Mesenchymal stem cell (in vitro differentiated cells and primary cell): ENCODE measurements around the gene HPSE2.

Experiments used
- DNase-seq: peaks from one replicate; pipeline ENCODE4 v3.0.0-alpha.2; 2013
- H2AFZ ChIP-seq: one replicate; pipeline ENCODE4 v1.6.1; 2013; ENCODE audit warnings: low read depth, mild to moderate bottlenecking, control low read depth, inconsistent platforms, low read length, moderate library complexity
- H2AK5ac ChIP-seq: 2 replicates; pipeline ENCODE4 v1.6.1; 2013; ENCODE audit warnings: low read length, moderate library complexity, mild to moderate bottlenecking, inconsistent platforms; ENCODE audit not compliant: severe bottlenecking
- H2BK120ac ChIP-seq: one replicate; pipeline ENCODE4 v1.6.1; 2013; ENCODE audit warnings: low read depth, mild to moderate bottlenecking, inconsistent platforms, low read length, moderate library complexity
- H2BK12ac ChIP-seq, 2 experiments: one replicate each; pipeline ENCODE4 v1.6.1; 2013; ENCODE audit warnings: inconsistent platforms in 2 of 2, low read length in 2 of 2, mild to moderate bottlenecking in 2 of 2, moderate library complexity in 2 of 2, control low read depth in 1 of 2
- H2BK15ac ChIP-seq: one replicate; pipeline ENCODE4 v1.6.1; 2013; ENCODE audit warnings: mild to moderate bottlenecking, low read depth, inconsistent platforms; ENCODE audit not compliant: poor library complexity, severe bottlenecking
- H2BK5ac ChIP-seq: 2 replicates; pipeline ENCODE4 v1.6.1; 2013; ENCODE audit warnings: low read depth, mild to moderate bottlenecking, low read length, control low read depth, inconsistent platforms; ENCODE audit not compliant: poor library complexity, severe bottlenecking
- H3K14ac ChIP-seq, 2 experiments: one replicate each; pipeline ENCODE4 v1.6.1; 2013; ENCODE audit warnings: inconsistent platforms in 2 of 2, low read length in 2 of 2, control low read depth in 1 of 2, mild to moderate bottlenecking in 1 of 2, moderate library complexity in 1 of 2
- H3K18ac ChIP-seq, 2 experiments: one replicate each; pipeline ENCODE4 v1.6.1; 2013; ENCODE audit warnings: inconsistent platforms in 2 of 2, low read length in 2 of 2, control low read depth in 1 of 2, low read depth in 1 of 2, mild to moderate bottlenecking in 1 of 2
- H3K23ac ChIP-seq, 2 experiments: one replicate each; pipeline ENCODE4 v1.6.1; 2013; ENCODE audit warnings: inconsistent platforms in 2 of 2, low read length in 2 of 2, mild to moderate bottlenecking in 2 of 2, moderate library complexity in 2 of 2, control low read depth in 1 of 2
- H3K27ac ChIP-seq: 2 replicates; pipeline ENCODE4 v1.5.1; 2013; ENCODE audit warnings: mild to moderate bottlenecking, moderate library complexity, low read length, control low read depth, inconsistent platforms; ENCODE audit not compliant: poor library complexity, severe bottlenecking
- H3K27me3 ChIP-seq, 2 experiments: 2 replicates each; pipeline versions ENCODE4 v1.6.1 to v1.7.0; 2013; ENCODE audit warnings: low read length in 2 of 2, mild to moderate bottlenecking in 2 of 2, moderate library complexity in 2 of 2, control low read depth in 1 of 2, inconsistent platforms in 1 of 2; ENCODE audit not compliant: control insufficient read depth in 1 of 2, insufficient read depth in 1 of 2
- H3K36me3 ChIP-seq, 2 experiments: 2 replicates each; pipeline versions ENCODE4 v1.6.1 to v1.7.0; 2013; ENCODE audit warnings: low read length in 2 of 2, control low read depth in 1 of 2, inconsistent platforms in 1 of 2, low read depth in 1 of 2, mild to moderate bottlenecking in 1 of 2; ENCODE audit not compliant: insufficient read depth in 2 of 2, control insufficient read depth in 1 of 2
- H3K4ac ChIP-seq, 2 experiments: one replicate each; pipeline ENCODE4 v1.6.1; 2013; ENCODE audit warnings: inconsistent platforms in 2 of 2, low read length in 2 of 2, mild to moderate bottlenecking in 2 of 2, moderate library complexity in 2 of 2, control low read depth in 1 of 2, low read depth in 1 of 2
- H3K4me1 ChIP-seq: 2 replicates; pipeline ENCODE4 v1.6.1; 2013; ENCODE audit warnings: low read depth, low read length, control low read depth; ENCODE audit not compliant: control insufficient read depth, insufficient read depth
- H3K4me2 ChIP-seq: 2 replicates; pipeline ENCODE4 v1.6.1; 2013; ENCODE audit warnings: low read length, mild to moderate bottlenecking, inconsistent platforms; ENCODE audit not compliant: poor library complexity, severe bottlenecking
- H3K4me3 ChIP-seq, 2 experiments: 2 replicates each; pipeline versions ENCODE4 v1.5.1 to v1.7.0; 2013; ENCODE audit warnings: low read length in 2 of 2, mild to moderate bottlenecking in 2 of 2, control low read depth in 1 of 2, low read depth in 1 of 2; ENCODE audit not compliant: insufficient read depth in 1 of 2
- H3K79me1 ChIP-seq: replicated peaks from 2 replicates; pipeline ENCODE4 v1.6.1; 2013; ENCODE audit warnings: mild to moderate bottlenecking, control low read depth, low read length, inconsistent platforms; ENCODE audit not compliant: poor library complexity, severe bottlenecking
- H3K9ac ChIP-seq: 2 replicates; pipeline ENCODE4 v1.7.0; 2013; ENCODE audit warnings: mild to moderate bottlenecking, low read length, moderate library complexity
- H3K9me3 ChIP-seq: 2 replicates; pipeline ENCODE4 v1.7.0; 2013; ENCODE audit warnings: mild to moderate bottlenecking, low read length; ENCODE audit not compliant: control insufficient read depth
- H4K8ac ChIP-seq: one replicate; pipeline ENCODE4 v1.6.1; 2013; ENCODE audit warnings: inconsistent platforms, mild to moderate bottlenecking, low read length, moderate library complexity
- H4K91ac ChIP-seq: one replicate; pipeline ENCODE4 v1.6.1; 2013; ENCODE audit warnings: mild to moderate bottlenecking, low read length, inconsistent platforms
- WGBS: methylation state at CpG from one replicate; pipeline ENCODE4 v1.1.7; 2013; ENCODE audit warnings: mixed read lengths; 5-methylcytosine and 5-hydroxymethylcytosine counted together

HPSE2 gene

GRCh38 chr10:98411768-98412167 is 823.9 kb downstream of the HPSE2 start:
- Histone ChIP-seq H3K9ac (no peak overlapping the region), H2AFZ (no peak overlapping the region), H3K14ac (no peak overlapping the region), H2BK5ac (no peak overlapping the region), H3K18ac (no peak overlapping the region), H3K4me2 (no peak overlapping the region), H2BK15ac (no peak overlapping the region), H3K79me1 (peaks cover 9% of the 10 kb centered on the region), H2BK12ac (no peak overlapping the region), H4K91ac (no peak overlapping the region), H2BK120ac (no peak overlapping the region), H3K4me1 (peaks cover 24% of the 10 kb centered on the region), H3K4me3 (no peak overlapping the region), H3K23ac (no peak overlapping the region), H3K4ac (no peak overlapping the region), H3K27ac (no peak overlapping the region), H3K36me3 (peaks cover 14 to 20% of the 10 kb centered on the region in 2 experiments), H3K9me3 (no peaks in the 10 kb centered on the region), H2AK5ac (no peak overlapping the region), H3K27me3 (no peaks in the 10 kb centered on the region), H4K8ac (no peak overlapping the region)
- WGBS: 29% methylated on average over 1 of the region's 1 CpG
- DNase-seq: peak; percentile 60

DNA sequence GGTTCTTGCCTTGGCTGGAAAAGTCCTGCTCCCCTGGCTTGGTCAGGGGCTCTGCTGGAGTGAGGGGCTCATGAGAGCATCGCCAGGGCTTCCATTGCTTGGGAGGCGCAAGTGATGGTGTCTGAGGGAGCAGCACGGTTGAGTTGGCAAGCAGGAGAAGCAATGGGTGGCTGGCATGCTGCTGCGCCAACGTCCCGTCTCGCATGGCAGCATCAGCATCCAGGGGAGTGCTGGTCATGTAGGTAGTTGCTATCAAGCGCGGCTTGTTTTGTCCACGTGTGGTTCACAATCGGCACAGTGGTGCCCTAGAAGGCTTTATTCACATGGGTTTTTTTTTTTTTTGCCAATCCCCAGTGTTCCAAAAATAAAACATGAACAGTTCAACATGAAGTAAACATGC is 824.5 kb downstream of the HPSE2 start:
- Histone ChIP-seq H2AFZ (no peak overlapping the region), H3K4me3 (no peak overlapping the region), H2BK120ac (no peak overlapping the region), H3K9ac (no peak overlapping the region), H3K23ac (no peak overlapping the region), H2BK12ac (peak overlapping the region in 1 of 2 experiments; percentile 76), H4K91ac (peak overlapping the region; percentile 54), H3K27me3 (no peaks in the 10 kb centered on the region), H3K4me2 (no peak overlapping the region), H3K4ac (peak overlapping the region in 1 of 2 experiments; percentile 32), H3K36me3 (peaks cover 8 to 15% of the 10 kb centered on the region in 2 experiments), H3K14ac (peak overlapping the region in 1 of 2 experiments; percentile 78), H2AK5ac (no peak overlapping the region), H4K8ac (peak overlapping the region; percentile 69), H3K9me3 (no peaks in the 10 kb centered on the region), H3K27ac (no peak overlapping the region), H3K4me1 (peaks cover 24% of the 10 kb centered on the region), H3K18ac (peak overlapping the region in 1 of 2 experiments; percentile 82), H2BK5ac (no peak overlapping the region), H2BK15ac (peak overlapping the region; percentile 9), H3K79me1 (peaks cover 9% of the 10 kb centered on the region)
- 95% methylated on average over 11 of the region's 11 CpGs for WGBS
- no peak for DNase-seq

DNA sequence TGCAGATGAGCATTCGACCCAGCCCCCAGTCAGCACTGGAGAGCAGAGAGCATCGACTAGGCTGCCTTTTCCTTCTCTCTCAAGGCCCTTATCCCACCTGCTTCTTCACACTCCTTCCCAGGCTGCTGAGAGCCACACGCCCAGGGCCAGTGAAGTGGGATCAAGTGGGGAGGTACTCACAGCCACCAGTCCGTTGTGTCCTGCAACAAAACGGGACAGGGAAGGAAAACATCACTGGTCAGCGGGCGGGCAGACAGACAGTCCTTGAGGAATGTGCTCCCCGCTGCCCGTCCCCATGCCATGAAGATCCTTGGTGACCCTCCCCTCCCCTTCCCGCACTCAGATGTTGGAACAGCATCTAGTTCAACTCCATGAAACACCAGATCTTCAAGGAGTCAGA is 824.9 kb downstream of the HPSE2 start:
- DNase-seq: no peak
- H2BK5ac ChIP-seq: no peak overlapping the region
- H4K8ac ChIP-seq: no peak overlapping the region
- peak overlapping the region; percentile 44 for H4K91ac ChIP-seq
- no peak overlapping the region for H3K4ac ChIP-seq
- H3K9ac ChIP-seq: no peak overlapping the region
- no peak overlapping the region for H2BK15ac ChIP-seq
- H3K27me3 ChIP-seq: no peaks in the 10 kb centered on the region
- peaks cover 9% of the 10 kb centered on the region for H3K79me1 ChIP-seq
- WGBS: 95% methylated on average over 8 of the region's 10 CpGs
- H3K23ac ChIP-seq: no peak overlapping the region
- no peak overlapping the region for H2BK120ac ChIP-seq
- H3K4me1 ChIP-seq: peaks cover 22% of the 10 kb centered on the region
- H3K4me3 ChIP-seq: no peak overlapping the region
- no peak overlapping the region for H3K27ac ChIP-seq
- no peak overlapping the region for H2BK12ac ChIP-seq
- no peak overlapping the region for H3K4me2 ChIP-seq
- H3K14ac ChIP-seq: no peak overlapping the region
- H3K18ac ChIP-seq: no peak overlapping the region
- H3K9me3 ChIP-seq: no peaks in the 10 kb centered on the region
- no peak overlapping the region for H2AFZ ChIP-seq
- H3K36me3 ChIP-seq: peaks cover 4 to 15% of the 10 kb centered on the region in 2 experiments
- H2AK5ac ChIP-seq: no peak overlapping the region

DNA sequence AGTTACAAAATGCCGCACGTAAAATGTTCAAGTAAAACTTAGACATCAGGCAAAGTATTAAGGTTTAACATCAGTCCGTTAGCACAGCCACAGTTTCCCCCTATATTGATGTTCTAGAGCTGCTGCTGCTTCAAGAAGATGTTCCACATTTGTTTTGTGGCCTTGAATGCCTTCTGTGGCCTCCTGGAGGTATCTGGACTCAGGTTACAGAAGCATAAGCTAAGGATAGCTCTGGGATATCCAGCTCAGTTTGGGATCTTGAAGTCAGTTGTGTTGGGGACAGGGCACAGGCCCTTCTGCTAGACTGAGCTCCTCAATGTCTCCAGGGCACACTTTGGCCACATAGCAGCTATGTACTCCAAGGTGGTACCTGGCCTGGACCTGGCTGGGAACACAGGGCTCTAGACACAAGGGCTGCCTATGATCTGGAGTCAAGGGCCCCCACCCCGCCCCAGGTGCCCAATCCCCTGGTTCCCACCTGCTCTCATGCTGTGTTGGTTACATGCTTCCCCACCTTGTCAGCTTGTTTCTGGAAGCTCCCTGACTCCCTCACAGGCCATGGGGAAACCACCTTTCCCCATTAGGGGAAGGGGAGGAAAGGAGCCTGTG is 825.4 kb downstream of the HPSE2 start:
- WGBS: 91% methylated on average over 4 of the region's 4 CpGs
- Histone ChIP-seq H2AK5ac (no peak overlapping the region), H3K18ac (no peak overlapping the region)

More for the DNA sequence above, 825.4 kb downstream of the HPSE2 start:
- Histone ChIP-seq H4K8ac (no peak overlapping the region), H3K14ac (no peak overlapping the region), H2AFZ (no peak overlapping the region), H3K4me3 (no peak overlapping the region), H3K9ac (no peak overlapping the region), H3K36me3 (peaks cover 3 to 19% of the 10 kb centered on the region in 2 experiments), H3K27me3 (no peaks in the 10 kb centered on the region), H3K79me1 (peaks cover 9% of the 10 kb centered on the region), H3K23ac (no peak overlapping the region), H3K9me3 (no peaks in the 10 kb centered on the region), H2BK12ac (no peak overlapping the region), H2BK15ac (no peak overlapping the region), H3K4ac (no peak overlapping the region), H2BK5ac (no peak overlapping the region), H2BK120ac (no peak overlapping the region), H3K4me2 (no peak overlapping the region), H4K91ac (no peak overlapping the region), H3K27ac (no peak overlapping the region), H3K4me1 (peaks cover 20% of the 10 kb centered on the region)
- DNase-seq: no peak
